HG02970 (cell line): ENCODE data around the gene IER3.

ENCODE experiments used
- ATAC-seq: cut with Tn5 transposase; IDR thresholded peaks from one replicate; pipeline ENCODE4 v1.9.1; 2021; ENCODE audit warnings: mild to moderate bottlenecking, moderate library complexity, moderate number of reproducible peaks; ENCODE audit not compliant: unreplicated experiment, low FRiP score

The IER3 gene

DNA sequence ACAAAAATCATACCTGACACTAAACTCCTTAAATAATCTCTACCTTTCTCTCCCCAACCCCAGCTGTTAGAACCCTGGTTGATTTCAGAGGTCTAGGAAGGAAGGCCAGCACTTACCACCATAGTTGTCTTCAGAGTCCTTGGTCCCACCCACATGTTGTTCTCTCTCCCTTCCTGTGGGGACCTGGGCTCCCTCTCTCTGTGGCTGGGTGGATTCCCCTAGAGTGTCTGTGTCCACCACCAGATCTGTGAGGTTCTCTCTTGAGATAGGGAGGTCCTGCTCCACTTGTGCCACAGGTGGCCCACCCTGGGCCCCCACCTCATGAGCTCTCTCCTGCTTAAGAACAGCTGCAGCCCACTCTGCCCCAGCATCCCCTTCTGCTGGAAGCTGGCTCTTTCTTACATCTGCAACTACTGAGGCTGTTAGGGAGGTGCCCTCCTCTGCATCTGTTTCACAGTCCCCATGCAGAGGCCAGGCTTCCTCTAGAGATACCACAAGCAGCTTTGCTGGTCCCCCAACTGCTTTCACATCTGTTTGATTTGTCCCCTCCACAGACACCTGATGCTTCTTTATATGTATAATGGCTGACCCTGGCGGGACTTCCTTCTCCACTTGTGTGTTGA is 32.5 kb downstream of the IER3 start:
- ATAC-seq = no peak

DNA sequence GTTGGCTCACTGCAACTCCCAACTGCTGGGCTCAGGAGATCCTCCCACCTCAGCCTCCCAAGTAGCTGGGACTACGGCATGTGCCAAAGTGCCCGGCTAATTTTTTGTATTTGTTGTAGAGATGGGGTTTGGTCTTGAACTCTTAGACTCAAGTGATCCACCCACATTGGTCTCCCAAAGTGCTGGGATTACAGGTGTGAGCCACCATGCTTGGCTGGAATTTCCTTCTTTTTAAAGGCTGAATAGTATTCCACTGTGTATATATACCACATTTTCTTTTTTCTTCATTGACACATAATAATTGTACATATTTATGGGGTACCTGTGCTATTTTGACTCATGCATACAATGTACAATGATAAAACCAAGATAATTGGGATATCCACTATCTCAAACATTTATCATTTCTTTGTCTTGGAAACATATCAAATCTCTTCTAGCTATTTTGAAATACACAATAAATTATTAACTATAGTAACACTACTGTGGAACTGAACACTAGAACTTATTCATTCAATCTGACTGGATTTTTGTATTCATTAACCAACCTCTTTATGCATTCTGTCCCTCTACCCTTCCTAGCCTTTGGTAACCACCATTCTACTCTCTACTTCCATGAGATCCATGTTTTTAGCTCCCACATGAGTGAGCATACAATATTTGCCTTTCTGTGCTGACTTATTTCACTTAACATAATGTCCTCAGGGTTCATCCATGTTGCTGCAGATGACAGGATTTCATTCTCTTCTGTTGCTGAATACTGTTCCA is 35.1 kb downstream of the IER3 start:
- no peak for ATAC-seq

DNA sequence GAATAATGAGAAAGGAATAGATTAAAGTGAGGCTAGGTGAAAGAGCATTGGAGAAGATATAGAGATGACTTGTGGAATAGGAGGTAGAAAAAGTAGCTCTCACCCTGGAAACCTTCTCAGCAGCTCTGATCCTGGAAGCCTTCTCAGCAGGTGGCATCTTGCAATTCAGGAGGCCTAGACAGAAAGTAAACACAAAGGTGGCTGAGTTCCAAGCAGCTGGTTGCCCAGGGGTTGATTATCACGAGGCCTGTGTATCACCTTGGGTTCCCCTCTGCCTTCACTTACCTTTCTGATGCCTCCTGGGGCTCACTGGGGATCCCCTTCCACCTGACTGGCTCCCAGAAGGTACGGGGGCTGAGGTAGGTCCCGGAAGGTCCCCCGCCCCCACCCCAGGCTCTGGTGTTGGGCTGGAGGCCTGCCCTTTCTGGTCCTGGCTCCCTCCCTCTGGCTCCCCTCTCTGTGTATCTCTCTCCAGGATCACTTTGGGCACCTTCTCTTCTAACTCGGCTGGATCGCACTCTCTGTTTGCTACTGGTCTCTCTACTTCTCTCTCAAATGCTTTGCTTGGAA is 37.0 kb downstream of the IER3 start:
- ATAC-seq = no peak

DNA sequence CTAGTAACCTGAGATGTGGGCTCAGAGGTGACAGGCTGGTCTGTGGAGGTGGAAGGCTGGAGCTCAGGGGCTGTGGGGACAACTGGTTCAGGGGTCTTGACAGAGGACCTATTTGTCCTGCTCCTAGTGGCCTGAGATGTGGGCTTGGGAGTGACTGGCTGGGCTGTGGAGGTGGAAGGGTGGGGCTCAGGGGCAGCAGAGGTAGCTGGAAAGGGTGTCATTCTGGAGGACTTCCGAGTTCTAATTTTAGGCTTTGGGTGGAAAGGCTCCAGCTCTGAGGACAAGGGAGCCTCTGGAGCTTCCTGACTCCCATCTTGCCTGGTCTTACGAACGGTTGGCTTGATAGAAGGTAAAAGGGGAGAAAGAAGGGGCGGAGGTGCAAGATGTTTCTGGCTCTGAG is 38.7 kb downstream of the IER3 start:
- ATAC-seq = no peak

DNA sequence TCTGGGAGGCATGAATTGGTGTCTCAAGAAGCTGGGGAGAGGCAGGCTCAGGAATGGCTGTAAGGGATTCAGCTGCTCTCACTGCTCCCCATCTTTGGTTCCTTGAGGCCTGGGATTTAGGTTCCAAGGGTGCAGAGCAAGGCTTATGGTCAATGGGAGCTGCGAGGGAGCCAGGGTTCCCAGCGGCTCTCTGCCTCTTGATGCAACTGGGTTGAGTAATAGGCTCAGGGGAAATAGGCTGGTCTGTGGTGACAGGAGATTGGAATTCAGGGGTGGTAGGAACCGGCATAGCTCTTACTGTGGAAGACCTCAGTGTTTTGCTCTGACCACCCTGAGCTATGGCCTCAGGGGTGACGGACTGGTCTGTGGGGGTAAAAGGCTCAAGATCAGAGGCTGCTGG is 40.5 kb downstream of the IER3 start:
- no peak for ATAC-seq

DNA sequence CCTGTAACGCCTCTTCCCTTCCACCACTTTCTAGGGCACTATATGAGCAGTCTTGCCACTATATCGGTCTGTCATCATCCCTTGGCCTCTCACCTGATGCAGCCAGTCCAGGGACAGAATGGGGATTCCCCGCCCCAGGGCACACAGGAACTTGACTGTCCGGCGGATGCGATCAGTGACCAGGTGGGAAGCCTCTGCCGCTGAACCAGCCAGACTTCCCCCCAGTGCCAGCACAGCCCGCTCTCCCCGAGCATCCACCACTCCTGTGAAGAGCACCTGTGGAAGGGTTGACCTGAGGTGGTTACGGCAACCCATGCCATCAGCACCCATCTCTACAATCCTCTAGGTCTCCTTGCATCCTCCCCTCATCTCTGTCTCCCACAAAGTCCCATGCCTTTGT is 41.3 kb downstream of the IER3 start:
- no peak for ATAC-seq

DNA sequence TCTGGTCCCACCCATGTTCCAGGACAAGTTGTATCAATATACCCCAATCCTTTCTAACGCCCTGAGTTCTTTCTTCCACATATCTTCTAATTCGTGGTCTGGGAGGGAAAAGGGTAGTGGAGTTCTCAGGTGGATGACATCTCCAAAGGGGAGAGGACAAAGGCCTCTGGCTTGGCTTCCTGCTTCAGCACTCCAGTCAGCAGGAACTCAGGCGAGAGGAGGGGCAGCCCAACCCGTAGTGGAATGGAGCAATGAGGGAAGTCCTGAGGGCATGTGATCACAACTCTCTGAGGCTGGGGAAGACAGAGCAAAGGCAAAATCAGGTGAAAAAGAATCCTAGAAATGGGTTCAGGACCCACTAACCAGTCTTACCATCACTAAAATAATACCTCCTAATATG is 44.0 kb downstream of the IER3 start:
- ATAC-seq = no peak

DNA sequence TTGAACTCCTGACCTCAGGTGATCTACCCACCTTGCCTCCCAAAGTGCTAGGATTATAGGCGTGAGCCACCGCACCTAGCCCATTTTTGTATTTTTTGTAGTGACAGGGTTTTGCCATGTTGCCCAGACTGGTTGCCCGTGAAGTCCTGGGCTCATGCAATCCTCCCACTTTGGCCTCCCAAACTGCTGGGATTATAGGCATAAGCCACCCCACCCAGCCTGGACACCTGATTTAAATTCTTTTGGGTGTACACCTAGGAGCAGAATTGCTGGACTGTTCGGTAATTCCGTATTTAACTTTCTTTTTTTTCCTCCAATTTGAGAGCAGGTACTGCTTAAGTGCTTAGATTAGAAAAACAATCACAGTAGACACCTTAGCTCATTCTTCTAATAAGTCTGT is 47.9 kb downstream of the IER3 start:
- ATAC-seq = no peak
